Eye (tissue), 1 donor: ENCODE results near the gene IZUMO4.
"Not testable (repeated sequence)": the region's sequence is repeated elsewhere in the genome, so short reads cannot be mapped to it uniquely, and the experiment has no call there.

Experiments used
- DNase-seq: peaks from one replicate; pipeline ENCODE4 v3.0.0-alpha.2; 2015

IZUMO4 gene

GRCh38 chr19:2110822-2111221, 14.1 kb downstream of the IZUMO4 start:
- no peak for DNase-seq

GRCh38 chr19:2111425-2111824, 14.7 kb downstream of the IZUMO4 start:
- DNase-seq = no peak

GRCh38 chr19:2111886-2112285, 15.2 kb downstream of the IZUMO4 start:
- DNase-seq = no peak

- DNase-seq = no peak
Measured at GRCh38 chr19:2112516-2113320, 16.0 kb downstream of the IZUMO4 start.

- DNase-seq = no peak
Measured at GRCh38 chr19:2113439-2114211, 16.9 kb downstream of the IZUMO4 start.

GRCh38 chr19:2114218-2114617, 17.5 kb downstream of the IZUMO4 start:
- DNase-seq = no peak

GRCh38 chr19:2114821-2115220, 18.1 kb downstream of the IZUMO4 start:
- no peak for DNase-seq

- DNase-seq = no peak
Measured at GRCh38 chr19:2115324-2115723, 18.6 kb downstream of the IZUMO4 start.

GRCh38 chr19:2115911-2116426, 19.3 kb downstream of the IZUMO4 start:
- no peak for DNase-seq

GRCh38 chr19:2116507-2116906, 19.8 kb downstream of the IZUMO4 start:
- DNase-seq = no peak

- no peak for DNase-seq
Measured at GRCh38 chr19:2117215-2117960, 20.7 kb downstream of the IZUMO4 start.

GRCh38 chr19:2118438-2118837, 21.7 kb downstream of the IZUMO4 start:
- no peak for DNase-seq

- DNase-seq = no peak
Measured at GRCh38 chr19:2119921-2120785, 23.4 kb downstream of the IZUMO4 start.

- DNase-seq = no peak
Measured at GRCh38 chr19:2120821-2121220, 24.1 kb downstream of the IZUMO4 start.

- DNase-seq = no peak
Measured at GRCh38 chr19:2121416-2122051, 24.8 kb downstream of the IZUMO4 start.

GRCh38 chr19:2122251-2122650, 25.5 kb downstream of the IZUMO4 start:
- no peak for DNase-seq

GRCh38 chr19:2122982-2123381, 26.3 kb downstream of the IZUMO4 start:
- DNase-seq = no peak

- no peak for DNase-seq
Measured at GRCh38 chr19:2123682-2124387, 27.1 kb downstream of the IZUMO4 start.

- DNase-seq = no peak
Measured at GRCh38 chr19:2126879-2127518, 30.3 kb downstream of the IZUMO4 start.

GRCh38 chr19:2127758-2128157, 31.0 kb downstream of the IZUMO4 start:
- peak; percentile 13 for DNase-seq

GRCh38 chr19:2128252-2128651, 31.5 kb downstream of the IZUMO4 start:
- not testable (repeated sequence) for DNase-seq
